ENCODE measurements around the gene NCKAP1. TPM values are rescaled to one million over a fixed set of nuclear protein-coding genes. Genes with fewer than 3 reads are reported as not detected.

NCKAP1 gene
- total RNA-seq, 6 experiments from 2014 or later = 115 to 160 (median 146) TPM

GRCh38 chr2:182916417-182916816 lies 121.8 kb downstream of the NCKAP1 start:
- Mint-ChIP-seq H3K9me3 (no peaks in the 10 kb centered on the region), H3K4me1 (ENCODE audit: low read depth) (peaks cover 58% of the 10 kb centered on the region), H3K36me3 (ENCODE audit: low read depth) (peaks cover 39% of the 10 kb centered on the region), H3K4me3 (peak overlapping the region; percentile 45), H3K27ac (peak overlapping the region; percentile 76; the same call in 1 of the 2 replicates), H3K27me3 (ENCODE audit: insufficient read depth) (0 out of 2 replicates have a peak, but pooled peaks cover 1% of the 10 kb centered on the region)
- TF ChIP-seq CTCF (IDR thresholded peaks at IDR 0.05) = no peak
- DNase-seq = no peak

GRCh38 chr2:182915369-182916326 lies 122.6 kb downstream of the NCKAP1 start:
- no peak for TF ChIP-seq CTCF (IDR thresholded peaks at IDR 0.05)
- H3K27me3 Mint-ChIP-seq (ENCODE audit: insufficient read depth) = 0 out of 2 replicates have a peak, but pooled peaks cover 1% of the 10 kb centered on the region
- H3K27ac Mint-ChIP-seq = peak overlapping the region; percentile 76
- H3K4me3 Mint-ChIP-seq = peak overlapping the region; percentile 45
- no peaks in the 10 kb centered on the region for H3K9me3 Mint-ChIP-seq
- H3K36me3 Mint-ChIP-seq (ENCODE audit: low read depth) = peaks cover 35% of the 10 kb centered on the region
- DNase-seq = peak; percentile 86
- peaks cover 53% of the 10 kb centered on the region for H3K4me1 Mint-ChIP-seq (ENCODE audit: low read depth)

- TF ChIP-seq CTCF (IDR thresholded peaks at IDR 0.05) = no peak
- Mint-ChIP-seq H3K27me3 (ENCODE audit: insufficient read depth) (0 out of 2 replicates have a peak, but pooled peaks cover 1% of the 10 kb centered on the region), H3K27ac (peak overlapping the region; percentile 76), H3K9me3 (no peaks in the 10 kb centered on the region), H3K4me1 (ENCODE audit: low read depth) (peaks cover 50% of the 10 kb centered on the region), H3K36me3 (ENCODE audit: low read depth) (peaks cover 38% of the 10 kb centered on the region), H3K4me3 (no peak overlapping the region)
- no peak for DNase-seq
Measured at GRCh38 chr2:182914852-182915251, 123.4 kb downstream of the NCKAP1 start.

GRCh38 chr2:182913064-182913463 lies 125.2 kb downstream of the NCKAP1 start:
- peaks cover 48% of the 10 kb centered on the region for H3K36me3 Mint-ChIP-seq (ENCODE audit: low read depth)
- no peak overlapping the region for H3K27ac Mint-ChIP-seq
- H3K27me3 Mint-ChIP-seq (ENCODE audit: insufficient read depth) = 0 out of 2 replicates have a peak, but pooled peaks cover 1% of the 10 kb centered on the region
- DNase-seq = no peak
- no peaks in the 10 kb centered on the region for H3K9me3 Mint-ChIP-seq
- no peak overlapping the region for H3K4me3 Mint-ChIP-seq
- peaks cover 37% of the 10 kb centered on the region for H3K4me1 Mint-ChIP-seq (ENCODE audit: low read depth)
- TF ChIP-seq CTCF (IDR thresholded peaks at IDR 0.05) = no peak

- peaks cover 1% of the 10 kb centered on the region; the same call in 1 of the 2 replicates for H3K27me3 Mint-ChIP-seq (ENCODE audit: insufficient read depth)
- no peaks in the 10 kb centered on the region for H3K9me3 Mint-ChIP-seq
- TF ChIP-seq CTCF (IDR thresholded peaks at IDR 0.05) = no peak
- H3K27ac Mint-ChIP-seq = no peak overlapping the region
- H3K4me1 Mint-ChIP-seq (ENCODE audit: low read depth) = peaks cover 31% of the 10 kb centered on the region
- no peak for DNase-seq
- no peak overlapping the region for H3K4me3 Mint-ChIP-seq
- H3K36me3 Mint-ChIP-seq (ENCODE audit: low read depth) = peaks cover 46% of the 10 kb centered on the region
Measured at GRCh38 chr2:182912518-182912915, 125.7 kb downstream of the NCKAP1 start.
